RWPE2 (cell line): ENCODE data around the gene STX19.

ENCODE experiments used
- ATAC-seq: fragments of 200-7000 bp; cut with Tn5 transposase; 3 replicates; pipeline ENCODE4 v1.9.1; 2021; ENCODE audit warnings: low read depth
- DNase-seq: peaks from one replicate; pipeline ENCODE4 v3.0.0-alpha.2; 2020; ENCODE audit warnings: low spot score
- H3K27ac ChIP-seq: fragments of 450-650 bp; 2 replicates; pipeline ENCODE4 v1.5.1; 2017; ENCODE audit warnings: mild to moderate bottlenecking; ENCODE audit not compliant: poor library complexity, severe bottlenecking
- H3K27me3 ChIP-seq: fragments of 250-450 bp; sonication (Bioruptor Pico); 2 replicates; pipeline ENCODE4 v1.5.1; 2021; ENCODE audit warnings: mild to moderate bottlenecking, moderate library complexity; ENCODE audit not compliant: insufficient read depth, poor library complexity, severe bottlenecking
- H3K36me3 ChIP-seq: fragments of 250-450 bp; sonication (Bioruptor Pico); 2 replicates; pipeline ENCODE4 v1.5.1; 2020; ENCODE audit warnings: low read depth, mild to moderate bottlenecking, moderate library complexity
- H3K4me1 ChIP-seq: fragments of 250-450 bp; sonication (Bioruptor Pico); 2 replicates; pipeline ENCODE4 v1.5.1; 2021; ENCODE audit warnings: mild to moderate bottlenecking, moderate library complexity; ENCODE audit not compliant: insufficient read depth, poor library complexity, severe bottlenecking
- H3K4me3 ChIP-seq: fragments of 250-450 bp; sonication (Bioruptor Pico); 2 replicates; pipeline ENCODE4 v1.5.1; 2021; ENCODE audit warnings: mild to moderate bottlenecking, moderate library complexity; ENCODE audit not compliant: severe bottlenecking
- H3K9me3 ChIP-seq: fragments of 250-450 bp; sonication (Bioruptor Pico); 2 replicates; pipeline ENCODE4 v1.5.1; 2021; ENCODE audit warnings: mild to moderate bottlenecking, moderate library complexity; ENCODE audit not compliant: severe bottlenecking
- CTCF ChIP-seq: fragments of 450-650 bp; IDR thresholded peaks from one replicate; pipeline ENCODE4 v1.5.1; 2017; ENCODE audit warnings: mild to moderate bottlenecking, moderate library complexity; ENCODE audit not compliant: poor library complexity, severe bottlenecking

The STX19 gene

DNA sequence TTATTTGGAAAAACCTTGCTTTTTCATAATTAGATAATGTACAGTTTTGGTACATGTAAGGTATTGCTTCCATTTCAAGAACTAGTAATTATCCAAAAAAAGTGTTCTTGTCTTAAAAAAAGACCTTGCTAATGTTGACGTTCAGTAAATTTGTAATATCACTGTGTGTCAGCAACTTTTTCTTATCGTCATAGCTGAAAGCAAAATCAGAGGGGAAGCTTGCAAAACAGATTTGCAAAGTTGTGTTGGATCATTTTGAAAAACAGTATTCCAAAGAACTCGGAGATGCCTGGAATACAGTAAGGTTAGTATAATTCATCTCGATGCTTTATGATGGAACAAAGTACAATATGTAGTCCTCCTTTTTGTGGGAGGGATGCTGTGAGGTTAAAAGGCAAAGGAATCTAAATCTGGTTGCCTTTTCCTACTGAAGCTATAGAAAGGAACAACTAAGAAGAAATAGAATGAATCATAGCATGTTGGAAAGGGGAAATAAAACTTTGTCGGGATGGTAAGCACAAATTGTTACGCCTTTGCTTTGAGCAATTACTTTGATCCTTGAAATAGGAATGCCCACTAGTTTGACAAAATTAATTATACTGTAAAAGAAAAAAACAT, 36.0 kb upstream of the STX19 start:
- Histone ChIP-seq H3K4me3 (no peak overlapping the region), H3K4me1 (peaks cover 5% of the 10 kb centered on the region), H3K9me3 (no peaks in the 10 kb centered on the region), H3K36me3 (no peaks in the 10 kb centered on the region), H3K27ac (no peak overlapping the region), H3K27me3 (no peaks in the 10 kb centered on the region)
- no peak for ATAC-seq
- DNase-seq = no peak
- TF ChIP-seq CTCF = no peak

- no peaks in the 10 kb centered on the region for H3K9me3 ChIP-seq
- peaks cover 5% of the 10 kb centered on the region for H3K4me1 ChIP-seq
- H3K27ac ChIP-seq = peak overlapping the region; percentile 54
- ATAC-seq (no peak), DNase-seq (no peak)
- TF ChIP-seq CTCF = no peak
- H3K27me3 ChIP-seq = no peaks in the 10 kb centered on the region
- H3K36me3 ChIP-seq = no peaks in the 10 kb centered on the region
- H3K4me3 ChIP-seq = peak overlapping the region; percentile 61
Measured at GRCh38 chr3:94063496-94064119, 35.2 kb upstream of the STX19 start.

- peak; percentile 93 for ATAC-seq
- DNase-seq = peak; percentile 84
- peak within 1 kb of the TSS; percentile 61 for H3K4me3 ChIP-seq
- H3K27ac ChIP-seq = peak within 1 kb of the TSS; percentile 54
- no peaks in the 10 kb centered on the region for H3K27me3 ChIP-seq
- H3K36me3 ChIP-seq = no peaks in the 10 kb centered on the region
- H3K9me3 ChIP-seq = no peaks in the 10 kb centered on the region
- TF ChIP-seq CTCF = no peak
- peaks cover 5% of the 10 kb centered on the region for H3K4me1 ChIP-seq
Measured at GRCh38 chr3:94062513-94063404, 34.4 kb upstream of the STX19 start, which contains the start of the genes DHFR2 and NSUN3. Gene DHFR2 (minus strand): TSS chr3:94062916. CDS start chr3:94061511, 1,405 bp downstream. Gene NSUN3 (plus strand): TSS chr3:94063061. CDS start chr3:94063127, 66 bp downstream.

GRCh38 chr3:94061297-94061696, 32.9 kb upstream of the STX19 start:
- DNase-seq (no peak), ATAC-seq (no peak)
- Histone ChIP-seq H3K27me3 (no peaks in the 10 kb centered on the region), H3K4me1 (peaks cover 5% of the 10 kb centered on the region), H3K36me3 (no peaks in the 10 kb centered on the region), H3K9me3 (no peaks in the 10 kb centered on the region), H3K27ac (no peak overlapping the region), H3K4me3 (no peak overlapping the region)
- no peak for TF ChIP-seq CTCF
